Stimulated activated CD4-positive, alpha-beta T cell treated with anti-CD3 and anti-CD28 coated beads, Interleukin-2, amount 100 ng/mL, for 4 hours (primary cell): ENCODE data around the gene ADGRL3.

Source experiments
- DNase-seq: peaks from one replicate; pipeline ENCODE4 v3.0.0-alpha.2; 2020; ENCODE audit warnings: low read depth

Gene ADGRL3

DNA sequence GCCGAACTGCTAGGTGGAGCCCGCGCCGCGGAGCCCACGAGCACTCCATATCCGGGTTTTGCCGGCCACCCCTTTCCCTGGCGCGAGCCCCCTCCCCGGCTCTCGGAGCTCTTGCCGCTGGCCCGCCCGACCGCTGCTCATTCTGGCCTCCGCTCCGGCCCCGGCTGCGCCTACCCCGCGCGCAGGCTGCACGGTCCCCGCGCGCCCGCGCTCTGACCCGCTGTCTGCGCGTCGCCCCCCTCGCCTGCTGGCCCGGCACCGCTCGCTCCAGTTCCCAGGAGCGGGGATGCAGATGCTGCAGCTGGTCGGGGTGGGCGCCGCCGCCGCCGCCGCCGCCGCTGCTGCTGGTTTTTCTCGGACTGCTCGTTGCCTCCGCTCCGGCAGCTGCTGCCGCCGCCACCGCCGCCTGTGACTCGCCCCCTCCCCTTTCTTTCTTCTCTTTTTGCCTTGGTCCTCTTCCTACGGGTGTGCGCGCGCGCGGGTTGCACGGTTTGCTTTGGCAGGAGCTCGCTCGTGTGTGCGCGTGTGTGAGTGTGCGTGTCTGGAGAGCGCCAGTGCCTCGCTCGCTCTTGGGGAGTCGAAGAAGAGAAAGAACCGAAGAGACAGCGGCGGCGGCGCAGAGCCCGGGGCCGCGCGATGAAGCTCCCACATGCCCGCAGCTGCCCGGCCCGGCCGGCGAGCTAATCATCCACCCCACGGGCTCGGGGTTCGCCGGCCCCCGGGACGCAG is at the start of gene ADGRL3:
ADGRL3 (plus strand) TSS at position 140 of the 729 bp plus-strand sequence.
- DNase-seq = no peak

DNA sequence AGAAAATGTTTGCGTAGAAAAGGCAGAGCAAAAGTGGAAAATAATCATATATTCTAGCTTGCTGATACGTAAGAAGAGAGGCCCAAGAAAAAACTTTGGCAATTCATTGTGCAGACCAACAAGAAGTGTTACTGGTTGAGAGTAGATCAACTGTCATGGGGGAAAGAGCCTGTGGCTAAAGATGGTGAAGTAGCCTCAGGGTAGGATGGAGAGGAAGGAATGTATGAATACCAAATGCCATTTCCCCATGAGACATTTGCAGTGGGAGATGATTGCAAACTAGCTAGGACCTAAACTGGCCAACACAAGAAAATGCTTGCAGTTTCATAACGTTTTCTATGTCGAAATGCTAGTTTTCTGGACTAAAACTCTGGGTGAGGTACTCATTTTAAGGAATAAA is 47.7 kb upstream of the ADGRL3 start:
- DNase-seq = no peak

DNA sequence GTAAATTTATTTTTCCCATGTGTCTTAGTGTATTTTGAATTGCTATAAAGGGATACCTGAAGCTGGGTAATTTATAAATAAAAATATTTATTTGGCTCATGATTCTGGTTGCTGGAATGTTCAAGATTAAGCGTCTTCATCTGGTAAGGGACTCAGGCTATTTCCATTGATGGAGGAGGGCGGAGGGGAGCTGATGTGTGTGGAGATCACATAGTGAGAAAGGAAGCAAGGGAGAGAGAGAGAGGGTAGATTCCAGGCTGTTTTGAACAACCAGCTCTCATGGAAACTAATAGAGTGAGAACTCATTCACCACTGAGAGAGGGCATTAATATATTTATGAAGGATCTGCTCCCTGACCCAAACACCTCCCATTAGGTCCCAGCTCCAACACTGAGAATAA is 39.6 kb upstream of the ADGRL3 start:
- DNase-seq = no peak

DNA sequence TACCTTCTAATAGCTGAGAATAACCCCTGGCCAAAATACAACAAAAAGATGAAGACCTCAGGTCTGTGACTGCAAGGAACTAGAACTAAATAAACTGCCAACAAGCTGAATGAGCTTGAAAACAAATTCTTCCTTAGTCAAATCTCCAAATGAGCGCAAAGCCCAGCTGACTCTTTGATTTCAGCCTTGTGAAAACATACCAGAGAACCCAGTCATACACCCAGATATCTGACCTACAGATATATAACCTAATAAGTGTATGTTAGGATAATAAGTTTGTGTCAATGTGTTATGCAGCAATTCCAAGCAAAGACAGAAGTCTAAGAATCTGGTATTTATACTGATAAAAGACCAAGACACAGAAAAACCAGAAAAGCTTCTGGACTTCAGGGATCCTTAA is 38.0 kb upstream of the ADGRL3 start:
- no peak for DNase-seq

DNA sequence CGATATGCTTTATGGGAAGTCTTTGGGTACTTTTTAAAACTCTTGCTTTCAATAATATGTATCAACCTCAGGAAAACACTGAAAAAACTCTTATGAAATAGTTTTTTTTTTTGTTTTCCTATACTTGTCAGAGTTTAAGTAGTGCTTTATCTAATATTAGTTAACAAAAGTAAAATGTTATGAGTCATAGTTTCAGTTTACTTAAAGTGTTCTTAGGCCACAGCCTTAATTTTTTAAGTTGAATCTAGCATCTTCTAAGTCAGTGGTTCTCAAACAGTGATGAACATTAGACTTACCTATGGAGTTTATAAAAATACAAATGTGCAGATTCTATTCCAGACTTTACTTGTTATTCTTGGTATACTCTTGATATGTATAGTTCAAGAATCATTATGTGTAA is 26.3 kb upstream of the ADGRL3 start:
- DNase-seq = no peak

DNA sequence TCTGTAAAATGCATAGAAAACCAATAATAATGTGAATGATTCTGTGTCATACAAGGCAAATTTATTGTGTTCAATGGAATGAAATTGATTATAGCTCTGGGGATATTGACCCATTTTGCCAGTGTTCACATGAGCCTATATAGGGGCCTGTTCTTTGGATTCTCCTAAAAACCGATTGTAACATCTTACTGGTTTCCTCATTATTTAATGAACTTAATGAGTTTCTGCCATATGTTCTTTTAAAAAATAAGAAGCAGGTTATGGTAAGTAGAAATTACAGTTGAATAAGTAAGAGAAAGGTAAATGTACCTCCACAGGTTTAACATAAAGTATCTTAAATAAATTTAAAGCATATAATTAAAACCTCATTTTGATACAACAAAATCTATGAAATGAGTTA is 24.6 kb upstream of the ADGRL3 start:
- no peak for DNase-seq

DNA sequence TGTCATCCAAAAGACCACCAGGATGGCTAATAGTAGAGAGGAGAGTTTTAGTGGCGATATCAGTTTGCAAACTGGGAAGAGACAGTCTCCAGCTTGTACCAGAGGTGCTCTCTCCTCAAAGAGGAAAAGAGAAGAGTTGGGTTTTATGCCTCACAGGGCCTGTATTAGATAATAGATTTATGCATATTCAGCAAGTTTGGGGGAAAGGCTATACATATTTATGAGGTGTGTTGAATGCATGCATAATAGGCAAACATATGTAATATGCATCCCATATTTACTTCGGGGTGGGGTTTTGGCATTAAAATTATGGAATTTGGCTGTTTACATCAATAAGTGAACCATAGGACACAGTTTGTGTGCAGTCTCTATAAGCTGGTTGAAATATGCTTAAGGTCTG is 22.8 kb upstream of the ADGRL3 start:
- no peak for DNase-seq

DNA sequence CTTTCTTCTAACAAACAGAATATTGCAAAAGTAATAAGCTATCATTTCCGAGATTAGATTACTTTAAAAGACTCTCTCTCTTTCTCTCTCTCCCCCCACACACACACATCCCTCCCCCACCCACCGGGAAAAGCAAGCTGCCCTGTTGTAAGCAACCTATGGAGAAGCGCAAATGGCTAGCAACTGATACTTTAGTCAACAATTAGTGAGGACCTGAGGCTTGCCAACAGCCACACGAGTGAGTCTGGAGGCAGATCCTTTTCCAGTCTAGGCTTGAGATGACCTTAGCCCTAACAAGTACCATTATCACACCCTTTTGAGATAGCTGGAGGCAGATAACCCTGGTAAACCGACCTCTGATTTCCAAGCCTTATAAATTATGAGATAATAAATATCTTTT is 19.7 kb upstream of the ADGRL3 start:
- DNase-seq = no peak

DNA sequence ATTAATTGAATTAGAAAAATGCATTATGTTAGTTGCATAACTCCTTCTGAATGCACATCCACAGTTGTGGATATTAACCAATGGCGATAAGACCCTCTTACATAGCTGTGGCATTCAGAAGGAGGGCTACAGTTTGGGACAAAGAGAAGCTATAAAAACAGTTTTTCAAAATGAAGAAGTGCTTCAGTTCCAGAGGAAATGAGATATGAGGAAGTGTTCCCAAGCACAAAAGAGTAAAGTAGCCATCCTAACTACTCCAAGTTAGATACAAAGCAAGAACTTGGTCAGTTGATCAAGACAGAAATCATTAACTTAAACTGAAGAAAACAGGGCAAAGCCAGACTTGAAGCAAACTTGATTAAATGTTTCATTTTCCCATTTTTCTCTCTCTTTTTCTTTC is 17.2 kb upstream of the ADGRL3 start:
- no peak for DNase-seq

DNA sequence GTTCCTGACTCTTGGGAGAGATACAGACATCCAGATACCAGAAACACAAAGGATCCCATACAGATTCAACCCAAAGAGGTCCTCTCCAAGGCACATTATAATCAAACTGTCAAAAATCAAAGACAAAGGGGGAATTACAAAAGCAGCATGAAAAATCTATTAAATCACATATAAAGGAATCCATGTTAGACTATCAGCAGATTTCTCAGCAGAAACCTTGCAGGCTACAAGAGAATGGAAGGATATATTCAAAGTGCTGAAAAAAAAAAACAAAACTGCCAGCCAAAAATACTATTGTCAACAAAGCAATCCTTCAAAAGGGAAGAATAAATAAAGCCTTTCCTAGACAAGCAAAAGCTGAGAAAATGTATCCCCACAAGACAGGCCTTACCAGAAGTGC is 14.8 kb upstream of the ADGRL3 start:
- DNase-seq = no peak

DNA sequence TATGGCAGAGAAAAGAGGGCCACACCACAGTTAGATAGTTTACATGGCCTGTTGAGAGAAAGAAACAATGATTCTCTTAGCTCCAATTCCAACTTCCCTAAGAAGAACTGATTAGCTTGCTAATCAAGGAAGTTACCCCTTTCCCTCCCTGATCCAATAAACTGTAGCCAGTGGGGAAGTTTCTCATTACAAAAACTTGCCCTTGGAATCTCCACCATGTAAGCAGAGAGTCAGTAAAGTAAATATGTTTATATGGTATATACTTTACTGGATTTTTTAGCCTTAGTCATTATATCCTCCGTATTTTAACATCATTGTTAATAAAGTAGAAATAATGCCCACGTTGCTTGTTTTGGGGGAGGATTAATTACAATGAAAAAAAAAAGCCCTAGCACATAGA is 7.7 kb upstream of the ADGRL3 start:
- DNase-seq = no peak

DNA sequence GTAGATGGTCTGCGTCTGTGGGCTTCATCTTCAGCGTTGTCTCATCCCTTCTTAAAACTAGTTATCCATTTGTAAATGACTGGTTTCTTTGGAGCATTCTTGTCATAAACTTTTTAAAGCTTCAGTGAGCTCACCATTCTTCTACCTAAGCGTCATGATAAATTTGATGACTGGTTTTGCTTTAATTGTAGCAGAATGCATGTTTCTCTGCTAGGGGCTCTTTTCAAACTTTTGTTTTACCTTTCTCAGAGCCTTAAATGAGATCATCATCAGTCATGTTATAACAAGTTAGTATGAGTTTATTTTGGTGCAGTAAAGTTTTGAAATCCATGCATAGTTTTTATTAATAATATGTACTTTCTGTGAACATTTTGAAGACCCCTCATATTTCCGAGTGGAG is 6.3 kb upstream of the ADGRL3 start:
- no peak for DNase-seq

DNA sequence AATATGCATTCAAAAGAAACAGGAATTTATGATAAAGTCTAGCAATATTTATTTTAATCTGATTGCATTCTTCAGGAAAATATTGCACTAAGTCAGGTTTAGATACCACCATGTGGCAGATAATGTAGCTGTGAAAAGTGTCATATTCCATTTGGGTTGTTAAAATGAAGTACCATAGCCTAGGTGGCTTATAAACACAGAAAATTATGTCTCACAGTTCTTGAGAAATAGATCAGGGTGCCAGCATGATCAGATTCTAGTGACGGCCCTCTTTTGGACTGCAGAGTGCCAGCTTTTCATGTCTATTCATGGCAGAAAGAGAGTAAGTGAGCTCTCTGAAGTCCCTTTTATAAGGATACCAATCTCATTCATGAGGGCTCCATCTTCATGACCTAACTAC is 5.6 kb upstream of the ADGRL3 start:
- no peak for DNase-seq

DNA sequence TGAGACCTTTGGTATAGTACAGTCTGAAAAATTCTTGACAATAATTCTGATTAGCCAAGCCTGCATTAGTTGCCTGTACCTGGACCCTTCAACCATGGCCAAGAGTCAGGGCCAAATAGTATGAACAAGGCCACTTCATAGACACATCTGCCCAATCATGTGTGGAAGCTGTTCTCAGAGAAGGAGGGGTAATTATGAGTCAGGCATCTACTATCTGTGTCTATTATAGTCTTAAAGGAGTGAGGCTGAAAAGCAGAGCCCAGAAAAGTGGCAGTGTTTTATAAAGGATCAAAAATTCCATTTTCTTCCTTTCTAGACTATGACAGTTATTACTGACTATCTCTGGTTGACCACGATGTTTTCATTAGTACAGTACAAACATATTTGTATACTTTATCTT is 5.0 kb upstream of the ADGRL3 start:
- DNase-seq = no peak

DNA sequence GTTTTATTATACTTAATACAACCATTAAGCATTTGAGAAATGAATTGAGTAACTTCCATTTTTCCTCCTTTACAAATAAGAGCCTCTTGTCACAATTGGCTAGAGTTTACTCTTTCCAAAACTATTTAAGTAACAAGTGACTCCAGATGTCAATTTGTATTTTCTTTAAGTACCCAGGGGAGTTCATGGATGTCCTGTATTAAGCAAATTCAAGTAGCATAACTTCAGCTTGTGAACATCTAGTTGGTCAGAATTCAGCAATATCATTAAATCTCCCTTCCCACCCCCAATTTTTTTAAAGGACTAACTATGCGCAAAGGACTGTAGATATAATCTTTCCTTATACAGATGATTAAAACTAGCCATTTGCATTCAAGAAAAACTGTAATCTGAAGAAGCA is 1.4 kb upstream of the ADGRL3 start:
- no peak for DNase-seq

DNA sequence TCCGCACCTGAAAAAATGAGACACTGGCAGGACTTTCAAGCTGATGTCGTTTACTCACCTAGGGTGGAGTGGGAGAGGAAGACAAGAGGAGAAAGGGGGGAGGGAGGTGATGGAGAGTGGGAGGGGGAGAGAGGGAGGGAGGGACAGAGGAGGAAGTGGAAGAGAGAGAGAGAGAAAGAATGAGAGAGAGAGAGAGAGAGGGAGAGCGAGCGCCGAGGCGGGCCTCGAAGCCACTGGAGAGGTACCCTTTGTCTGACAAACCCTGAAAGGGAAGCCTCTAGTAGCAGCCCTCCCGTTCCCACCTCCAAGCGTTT is 296 bp upstream of the ADGRL3 start:
- DNase-seq = no peak

DNA sequence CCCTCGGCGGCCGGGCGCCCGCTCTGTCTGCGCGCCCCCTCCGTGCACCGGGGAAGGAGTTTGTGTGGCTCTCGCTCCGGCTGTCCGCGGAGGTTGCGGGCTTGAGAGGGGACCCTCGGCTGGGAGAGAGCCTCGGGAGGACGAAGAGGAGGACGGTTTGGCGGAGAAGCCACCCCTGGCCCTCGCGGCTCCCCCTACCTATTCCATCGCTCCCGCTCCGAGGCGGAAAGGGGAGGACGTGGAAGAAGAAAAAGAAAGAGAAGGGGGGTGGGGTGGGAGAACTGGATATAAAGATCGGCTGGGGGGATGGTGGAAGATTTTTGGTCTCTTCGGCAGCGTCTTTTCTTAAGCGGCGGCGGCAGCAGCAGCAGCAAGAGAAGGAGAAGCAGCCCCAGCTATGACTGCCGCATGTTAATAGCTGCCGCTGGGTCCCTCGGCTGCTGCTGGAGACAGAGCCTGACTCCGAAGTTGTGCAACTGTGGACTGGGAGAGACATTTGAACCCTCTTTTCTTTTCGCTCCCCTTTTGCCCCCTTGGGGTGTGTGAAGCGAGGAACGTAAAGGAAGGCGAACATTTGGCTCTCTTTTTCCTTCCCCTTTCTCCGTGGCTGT is 895 bp downstream of the ADGRL3 start:
- no peak for DNase-seq

DNA sequence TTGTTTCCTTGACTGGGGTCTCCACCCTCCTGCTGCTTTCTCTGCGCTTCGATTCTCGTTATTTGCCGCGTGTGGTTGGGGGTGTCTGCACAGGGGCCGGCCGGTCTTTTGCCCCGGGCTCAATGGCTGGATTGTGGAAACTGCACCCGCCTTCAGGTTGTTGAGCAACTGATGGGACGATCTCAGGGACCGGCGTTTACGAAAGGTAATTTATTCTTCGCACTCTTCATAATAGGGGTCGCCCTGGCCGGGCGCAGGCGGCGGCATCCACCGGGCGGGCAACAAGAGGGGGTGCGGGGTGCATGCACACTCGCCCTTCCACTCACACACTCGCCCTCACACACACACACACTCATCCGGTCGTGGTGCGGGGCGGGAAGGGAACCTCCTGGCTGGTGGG is 1.4 kb downstream of the ADGRL3 start:
- DNase-seq = no peak

DNA sequence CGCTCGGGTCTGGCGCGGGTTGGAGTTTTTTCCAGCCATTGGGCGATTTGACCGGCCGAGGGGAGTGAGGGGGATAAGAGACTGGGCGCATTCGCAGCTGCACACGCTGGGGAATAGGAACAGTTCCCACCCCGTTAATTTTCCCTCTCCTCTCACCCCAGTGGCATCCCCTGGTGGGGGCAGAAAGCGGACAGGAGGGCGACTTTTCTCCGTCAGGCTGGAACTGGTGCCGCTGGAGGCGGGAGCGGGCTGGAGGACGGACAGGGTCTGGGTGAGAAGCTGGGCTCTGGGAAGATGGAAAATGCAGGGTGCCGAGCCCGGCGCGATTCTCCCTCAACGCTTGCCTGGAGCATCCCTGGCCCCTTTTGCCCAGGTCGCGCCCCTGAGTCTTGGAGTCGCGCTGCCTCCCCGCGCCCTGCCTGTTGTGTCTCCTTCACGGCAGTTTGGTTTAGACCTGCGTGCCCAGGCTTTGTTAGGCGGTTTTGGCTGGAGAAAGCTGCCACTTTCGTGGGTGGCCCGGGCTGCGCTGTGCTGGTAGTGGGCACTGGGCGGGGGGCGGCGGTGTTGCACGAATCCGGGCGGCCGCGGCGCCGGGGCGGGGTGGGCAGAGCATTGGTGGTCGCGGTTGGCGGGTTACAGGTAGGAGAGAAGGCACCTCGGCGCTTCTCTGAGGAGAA is 2.0 kb downstream of the ADGRL3 start:
- no peak for DNase-seq

DNA sequence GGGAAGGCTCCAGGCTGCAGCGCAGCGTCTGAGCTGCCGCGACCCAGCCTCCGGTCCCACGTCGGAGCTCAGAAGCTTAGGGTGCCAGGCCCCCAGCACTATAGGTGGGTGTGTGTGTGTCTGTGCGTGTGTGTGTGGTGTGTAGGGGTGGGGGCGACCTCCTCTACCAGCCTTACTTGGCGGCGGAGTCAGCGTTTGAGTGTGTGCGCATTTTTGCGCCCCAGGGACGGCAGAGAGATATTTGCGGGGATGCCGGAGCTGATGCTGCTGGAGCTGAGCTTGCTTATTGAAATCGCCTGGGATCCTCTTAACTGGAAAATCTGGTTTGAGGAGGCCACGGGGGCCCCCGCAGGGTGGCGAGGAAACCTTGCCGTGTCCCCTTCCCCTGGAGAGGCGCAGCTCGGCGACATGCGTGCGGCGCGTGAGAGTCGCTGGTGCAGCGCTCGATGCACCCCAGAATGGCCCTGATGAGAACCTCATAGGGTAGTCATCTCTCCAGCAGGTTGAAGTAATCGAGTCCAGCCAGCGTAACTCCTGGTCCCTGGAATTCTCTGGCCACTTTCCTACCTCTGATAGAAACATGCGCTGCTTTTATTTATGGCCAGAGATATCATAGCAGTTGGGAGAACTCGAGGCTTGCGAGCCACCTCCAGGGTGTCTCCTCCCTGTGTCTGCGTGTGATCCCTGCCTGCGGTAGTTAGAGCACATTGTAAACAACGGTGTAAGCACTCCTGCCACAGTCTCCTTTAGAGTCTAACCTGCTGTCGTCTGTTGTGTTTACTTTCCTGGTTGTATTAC is 2.7 kb downstream of the ADGRL3 start:
- DNase-seq = no peak

DNA sequence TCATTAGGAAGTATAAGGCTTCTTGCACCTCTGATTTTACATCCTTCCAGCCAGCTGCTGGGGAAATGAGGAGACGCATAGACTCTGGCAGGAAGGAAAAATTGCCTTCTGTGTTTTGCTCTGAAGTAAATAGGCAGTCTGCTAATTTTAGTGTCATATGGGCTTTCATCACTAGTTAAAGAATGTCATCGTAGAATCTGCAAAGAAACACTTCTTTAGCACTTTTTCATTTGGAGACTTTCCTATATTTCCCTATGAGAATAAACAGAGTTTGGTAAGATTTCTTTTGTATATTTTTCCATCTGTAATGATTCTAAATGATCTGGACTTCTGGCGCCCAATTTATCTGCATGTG is 3.3 kb downstream of the ADGRL3 start:
- no peak for DNase-seq

DNA sequence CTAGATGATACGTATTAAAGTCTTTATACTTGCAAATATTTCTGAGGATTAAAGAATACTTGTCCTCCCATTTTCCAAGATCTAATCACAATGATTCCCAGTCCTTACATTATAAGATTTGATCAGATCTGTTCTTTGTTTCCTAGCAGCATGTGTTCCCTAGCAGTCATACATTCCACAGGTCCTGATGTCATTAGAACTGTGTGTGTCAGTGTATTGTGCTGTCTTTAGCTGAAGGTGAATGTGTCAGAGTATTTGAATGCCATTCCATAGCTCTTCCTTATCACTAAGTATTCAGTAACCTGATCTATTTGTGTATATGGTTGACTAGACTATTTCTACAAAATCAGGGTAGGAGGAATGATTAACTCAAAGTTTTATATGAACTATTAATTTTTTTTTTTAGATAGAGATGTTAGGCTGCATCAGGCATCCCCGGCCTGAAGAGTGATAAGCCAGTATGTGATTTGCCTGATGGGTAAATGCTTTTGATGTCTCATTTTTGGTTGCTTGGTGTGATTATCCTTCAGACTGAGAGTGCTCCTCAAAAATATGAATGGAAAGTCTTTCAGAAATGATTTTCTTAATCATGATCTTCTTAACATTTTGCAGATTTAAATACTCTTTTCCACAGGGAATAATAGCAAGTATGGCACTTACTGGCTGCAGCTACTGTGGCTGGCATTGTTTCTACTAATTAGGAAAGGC is 4.4 kb downstream of the ADGRL3 start:
- DNase-seq = no peak
